Stimulated activated naive CD8-positive, alpha-beta T cell treated with anti-CD3 and anti-CD28 coated beads, Interleukin-15, Interleukin-2, amounts not matched to agents 100 U/mL and 50 U/mL, for 24 hours (primary cell): ENCODE data around the gene RPL10.

Source experiments
- ATAC-seq: fragments of 150-1000 bp; cut with Tn5 transposase; one replicate; pipeline ENCODE4 v1.10.0; 2021
- DNase-seq: peaks from one replicate; pipeline ENCODE4 v3.0.0; 2021

The RPL10 gene

DNA sequence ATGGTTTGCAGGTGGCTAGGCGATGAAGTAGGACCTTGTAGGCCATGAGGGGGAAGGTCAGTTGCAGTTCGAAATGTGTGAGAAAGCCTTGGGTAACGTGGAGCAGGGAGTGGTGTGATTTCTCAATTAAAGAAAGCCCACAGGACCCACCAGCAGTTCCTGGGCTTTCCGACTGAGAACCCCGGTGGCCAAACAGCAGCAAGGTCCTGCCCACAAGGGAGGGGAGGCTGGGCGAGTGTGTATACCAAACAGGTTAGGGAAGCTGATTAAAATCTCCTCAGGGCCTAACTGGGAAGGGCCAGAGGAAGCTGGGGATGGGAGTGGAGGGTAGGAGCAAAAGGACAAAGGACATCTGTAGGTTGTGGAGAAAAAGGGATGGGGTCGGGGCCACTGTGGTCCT is 32.7 kb downstream of the RPL10 start:
- no peak for ATAC-seq
- DNase-seq = no peak

DNA sequence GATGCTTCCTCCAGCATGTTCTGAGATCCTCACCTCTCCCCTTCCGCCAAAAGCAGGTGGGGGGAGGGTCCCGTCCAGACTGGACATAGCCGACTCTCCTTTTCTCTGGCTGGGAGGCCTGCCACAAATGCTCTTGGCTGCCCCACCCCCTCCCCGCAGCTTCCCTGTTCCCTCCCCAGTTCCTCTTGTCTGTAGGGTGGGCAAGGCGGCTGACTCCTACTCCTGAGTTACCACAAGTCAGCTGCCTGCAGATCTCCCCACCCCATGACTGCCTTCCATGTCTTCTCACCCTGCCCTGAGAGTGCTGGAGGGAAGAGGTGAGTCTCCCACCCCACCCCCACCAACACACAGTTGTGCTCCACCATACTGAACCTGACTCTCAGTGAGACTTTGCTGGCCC is 33.2 kb downstream of the RPL10 start:
- ATAC-seq (no peak), DNase-seq (no peak)

DNA sequence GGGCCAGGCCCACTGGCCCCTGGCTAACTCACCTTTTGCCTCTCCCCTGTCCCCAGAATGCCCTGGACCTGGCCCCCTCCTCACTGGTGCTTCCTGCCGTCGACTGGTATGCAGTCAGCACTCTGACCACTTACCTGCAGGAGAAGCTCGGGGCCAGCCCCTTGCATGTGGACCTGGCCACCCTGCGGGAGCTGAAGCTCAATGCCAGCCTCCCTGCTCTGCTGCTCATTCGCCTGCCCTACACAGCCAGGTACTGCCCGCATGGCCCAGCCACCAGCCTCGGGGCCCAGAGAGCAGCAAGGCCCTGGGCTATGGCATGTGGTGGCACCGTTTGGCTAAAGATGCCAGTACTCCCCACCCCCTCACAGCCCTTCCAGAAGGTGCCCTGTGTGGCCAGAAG is 34.0 kb downstream of the RPL10 start:
- no peak for DNase-seq
- no peak for ATAC-seq

DNA sequence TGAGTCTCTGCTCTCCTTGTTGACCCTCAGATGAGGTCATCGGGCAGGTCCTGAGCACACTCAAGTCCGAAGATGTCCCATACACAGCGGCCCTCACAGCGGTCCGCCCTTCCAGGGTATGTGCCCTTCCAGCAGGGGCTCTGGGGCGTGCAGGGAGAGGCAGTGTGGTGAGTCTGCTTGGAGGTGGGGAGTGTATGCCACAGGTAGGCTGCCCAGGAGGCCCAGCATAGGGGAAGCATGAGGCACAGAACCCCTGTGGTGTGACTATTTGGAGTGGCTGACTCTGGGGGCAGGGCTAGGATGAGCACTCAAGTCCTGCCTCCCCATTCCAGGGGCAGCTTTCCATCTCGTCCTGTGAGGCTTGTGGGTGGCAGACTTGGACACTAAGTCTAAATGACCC is 35.4 kb downstream of the RPL10 start:
- ATAC-seq (no peak), DNase-seq (no peak)

DNA sequence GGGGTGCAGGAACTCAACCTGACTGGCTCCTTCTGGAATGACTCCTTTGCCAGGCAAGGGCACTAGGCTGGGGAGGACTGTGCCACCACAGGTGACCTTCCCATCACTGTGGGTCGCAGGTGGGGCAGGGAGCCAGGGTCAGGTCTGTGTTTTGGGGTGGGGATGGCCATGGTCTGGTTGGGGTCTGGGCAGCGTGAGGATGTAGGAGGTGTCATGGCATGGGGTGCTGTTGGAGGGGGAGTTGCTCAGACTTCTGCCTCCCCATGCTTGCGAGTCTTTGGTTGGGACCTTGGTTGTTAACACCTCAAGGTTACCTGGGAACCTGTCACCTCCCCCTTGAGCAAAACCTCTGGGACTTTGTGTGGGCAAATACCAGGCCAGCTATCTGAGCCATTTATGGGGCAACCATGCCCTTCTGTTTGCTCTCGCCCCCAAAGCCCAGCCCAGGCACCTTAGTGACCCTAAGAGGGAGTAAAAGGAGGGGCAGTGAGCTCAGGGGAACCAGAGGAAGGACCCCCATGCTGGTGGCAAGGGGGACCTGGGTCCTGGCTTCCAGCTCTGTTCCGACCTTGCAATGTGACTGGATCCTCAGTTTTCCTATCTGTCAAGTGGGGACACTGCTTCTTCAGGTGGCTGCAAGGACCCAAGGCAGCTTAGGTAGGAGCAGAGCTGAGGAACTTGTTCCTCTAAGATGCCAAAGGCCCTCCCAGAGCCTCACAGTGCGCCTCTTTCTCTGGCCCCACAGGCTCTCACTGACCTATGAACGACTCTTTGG is 36.4 kb downstream of the RPL10 start:
- ATAC-seq (no peak), DNase-seq (no peak)

DNA sequence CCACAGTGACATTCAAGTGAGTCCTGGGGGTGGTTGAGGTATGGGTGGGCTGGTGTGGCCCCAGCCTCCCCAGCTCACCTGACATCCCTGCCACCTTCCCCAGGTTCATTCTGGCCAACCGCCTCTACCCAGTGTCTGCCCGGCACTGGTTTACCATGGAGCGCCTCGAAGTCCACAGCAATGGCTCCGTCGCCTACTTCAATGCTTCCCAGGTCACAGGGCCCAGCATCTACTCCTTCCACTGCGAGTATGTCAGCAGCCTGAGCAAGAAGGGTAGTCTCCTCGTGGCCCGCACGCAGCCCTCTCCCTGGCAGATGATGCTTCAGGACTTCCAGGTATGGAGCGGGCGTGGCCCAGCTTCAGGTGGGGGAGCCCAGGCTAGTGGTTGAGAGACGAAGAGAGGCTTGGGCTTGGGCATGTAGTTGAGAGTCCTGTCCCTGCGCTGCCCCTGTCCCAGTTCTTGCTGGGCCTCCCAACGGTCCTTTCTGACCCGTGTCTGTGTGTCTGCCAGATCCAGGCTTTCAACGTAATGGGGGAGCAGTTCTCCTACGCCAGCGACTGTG is 37.1 kb downstream of the RPL10 start:
- DNase-seq (no peak), ATAC-seq (no peak)

DNA sequence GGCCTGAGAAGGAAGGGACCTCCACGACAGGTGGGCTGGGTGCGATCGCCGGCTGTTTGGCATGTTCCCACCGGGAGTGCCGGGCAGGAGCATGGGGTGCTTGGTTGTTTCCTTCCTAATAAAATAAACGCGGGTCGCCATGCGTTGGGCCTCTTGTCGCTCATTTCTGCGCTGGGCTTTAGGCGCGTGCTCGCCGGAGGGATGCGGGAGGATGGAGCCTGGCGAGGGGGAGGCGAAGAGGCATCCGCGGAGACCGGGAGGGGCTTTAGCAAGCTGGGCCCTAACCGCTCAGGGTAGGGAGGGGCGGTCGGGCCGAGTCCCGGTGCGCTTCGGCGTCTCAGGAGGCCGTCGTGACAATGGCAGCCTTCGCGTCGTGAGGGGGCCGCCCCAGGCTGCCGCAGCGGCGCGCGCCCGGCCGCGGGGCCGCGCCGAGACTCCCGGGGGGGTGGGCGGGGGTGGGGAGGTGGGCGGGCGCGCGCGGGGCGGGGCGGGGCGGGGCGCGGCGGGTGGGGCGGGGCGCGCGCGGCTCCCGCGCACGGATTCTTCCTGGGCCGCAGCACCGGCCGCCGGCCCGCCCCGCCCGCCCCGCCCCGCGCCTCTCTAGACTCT is 38.3 kb downstream of the RPL10 start:
- ATAC-seq (peak; percentile 58), DNase-seq (peak; percentile 51)

DNA sequence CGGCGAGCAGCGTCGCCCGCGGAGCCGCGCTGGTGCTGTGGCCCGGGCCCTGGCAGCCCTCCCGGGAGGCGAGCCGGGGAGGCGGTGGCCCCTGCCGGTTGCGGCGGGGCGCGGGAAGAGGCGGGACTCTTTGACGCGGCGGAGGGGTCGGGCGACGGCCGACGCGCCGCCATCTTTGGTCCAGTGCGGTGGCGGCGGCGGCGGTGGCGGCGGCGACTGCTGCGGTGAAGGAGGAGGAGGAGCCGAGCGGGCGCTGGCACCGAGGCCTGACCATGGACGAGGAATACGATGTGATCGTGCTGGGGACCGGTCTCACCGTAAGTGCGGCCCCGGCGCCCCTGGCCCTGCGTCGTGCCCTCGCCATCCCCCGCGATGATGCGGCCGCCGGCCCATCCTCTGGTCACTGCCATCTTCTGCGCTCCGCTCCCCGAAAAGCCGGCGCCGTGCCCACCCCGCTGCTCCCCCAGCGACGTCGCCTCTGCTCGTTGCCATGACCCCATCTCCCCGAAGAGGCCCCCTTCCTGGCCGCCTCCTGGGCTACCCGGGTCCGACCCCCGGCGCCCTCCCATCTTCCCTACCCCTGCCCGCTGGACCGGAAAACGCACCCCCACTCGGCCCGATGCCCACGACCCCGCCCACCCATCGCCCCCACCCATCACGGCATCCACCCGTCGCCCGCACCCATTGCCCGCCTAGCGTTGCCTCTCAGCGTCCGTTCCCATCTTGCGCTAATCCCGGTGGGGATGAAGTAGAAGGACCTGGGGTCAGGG is 39.0 kb downstream of the RPL10 start, which contains the start of gene GDI1:
TSS of gene GDI1 (plus strand) at position 172 of the 770 bp plus-strand sequence. CDS start at position 273, 101 bp downstream.
- DNase-seq (peak; percentile 64), ATAC-seq (peak; percentile 39)

DNA sequence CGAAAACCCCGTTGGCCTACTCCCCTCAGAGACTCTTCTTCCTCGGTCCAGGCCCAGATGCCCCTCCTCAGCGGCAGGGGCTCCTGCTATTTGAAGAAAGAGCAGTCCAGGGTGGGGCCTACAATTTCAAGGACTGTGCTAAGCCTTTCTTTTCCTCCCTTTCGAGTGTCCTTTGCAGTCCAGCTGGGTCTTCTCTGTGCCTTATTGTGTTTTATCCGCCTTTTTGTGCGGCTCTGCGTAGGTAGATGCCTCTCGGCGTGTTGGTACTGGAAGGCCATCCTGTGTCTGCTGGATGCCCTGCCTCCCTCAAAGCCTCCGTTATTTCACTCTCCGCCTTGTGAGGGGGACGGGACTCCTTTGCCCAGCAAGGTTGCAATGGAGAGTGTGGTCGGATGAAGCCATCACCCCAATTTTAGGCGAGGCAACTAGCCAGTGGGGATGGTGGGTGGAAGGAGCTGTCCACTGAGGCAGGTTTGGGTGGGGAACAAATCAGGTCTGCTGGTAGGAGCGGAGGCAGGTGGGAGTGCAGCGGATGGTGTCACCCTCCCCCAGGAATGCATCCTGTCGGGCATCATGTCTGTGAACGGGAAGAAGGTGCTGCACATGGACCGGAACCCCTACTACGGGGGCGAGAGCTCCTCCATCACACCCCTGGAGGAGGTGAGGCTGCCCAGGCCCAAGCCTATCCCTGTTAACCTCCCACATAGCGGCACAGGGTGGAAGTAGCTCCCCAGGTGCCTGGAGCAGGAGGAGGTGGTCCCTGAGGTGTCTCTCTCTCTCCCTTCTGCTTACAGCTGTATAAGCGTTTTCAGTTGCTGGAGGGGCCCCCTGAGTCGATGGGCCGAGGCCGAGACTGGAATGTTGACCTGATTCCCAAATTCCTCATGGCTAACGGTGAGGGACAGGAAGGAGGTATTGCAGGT is 40.1 kb downstream of the RPL10 start:
- DNase-seq (no peak), ATAC-seq (no peak)

DNA sequence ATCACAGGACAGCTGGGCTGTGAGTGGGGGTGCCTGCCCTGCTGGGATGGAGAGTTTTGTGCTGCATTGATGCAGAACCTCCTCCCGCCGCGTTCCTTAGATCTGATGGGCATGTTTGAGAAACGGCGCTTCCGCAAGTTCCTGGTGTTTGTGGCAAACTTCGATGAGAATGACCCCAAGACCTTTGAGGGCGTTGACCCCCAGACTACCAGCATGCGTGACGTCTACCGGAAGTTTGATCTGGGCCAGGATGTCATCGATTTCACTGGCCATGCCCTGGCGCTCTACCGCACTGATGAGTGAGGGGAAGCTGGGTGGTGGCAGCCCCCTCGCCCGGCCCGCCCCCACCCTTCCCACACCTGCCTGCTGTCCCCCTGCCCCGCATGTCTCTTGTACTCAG is 41.7 kb downstream of the RPL10 start:
- DNase-seq (no peak), ATAC-seq (no peak)

DNA sequence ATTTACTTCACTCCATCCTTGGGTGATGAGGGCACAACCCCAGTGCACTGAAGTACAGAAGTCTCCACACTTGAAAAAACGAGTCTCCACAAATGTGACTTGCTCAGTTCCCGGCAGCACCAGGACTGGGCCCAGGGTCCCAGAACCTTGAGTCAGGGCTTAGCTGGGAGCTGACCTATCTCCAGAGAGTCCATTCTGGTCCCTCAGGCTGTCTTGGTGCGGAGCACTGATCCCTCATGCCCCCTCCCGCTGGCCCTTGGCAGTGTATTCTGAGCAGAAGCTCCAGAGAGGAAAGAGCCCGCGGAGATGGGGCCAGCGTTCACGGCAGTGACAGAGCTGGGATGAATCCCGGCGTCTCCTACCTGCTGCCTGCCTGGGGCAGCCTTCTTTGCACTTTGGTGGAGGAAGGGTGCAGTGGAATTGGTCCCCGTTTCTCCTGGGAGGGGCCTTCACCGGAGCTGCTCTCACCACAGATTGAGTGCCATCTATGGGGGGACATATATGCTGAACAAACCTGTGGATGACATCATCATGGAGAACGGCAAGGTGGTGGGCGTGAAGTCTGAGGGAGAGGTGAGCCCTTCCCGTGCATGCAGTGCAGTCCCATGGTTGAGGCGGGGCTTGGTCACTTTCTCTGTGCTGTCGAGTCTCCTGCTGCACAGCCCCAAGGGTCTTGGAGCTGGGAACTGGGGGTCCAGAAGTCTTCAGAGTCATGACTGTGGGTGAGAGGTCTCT is 42.6 kb downstream of the RPL10 start:
- ATAC-seq = no peak
- DNase-seq = no peak

DNA sequence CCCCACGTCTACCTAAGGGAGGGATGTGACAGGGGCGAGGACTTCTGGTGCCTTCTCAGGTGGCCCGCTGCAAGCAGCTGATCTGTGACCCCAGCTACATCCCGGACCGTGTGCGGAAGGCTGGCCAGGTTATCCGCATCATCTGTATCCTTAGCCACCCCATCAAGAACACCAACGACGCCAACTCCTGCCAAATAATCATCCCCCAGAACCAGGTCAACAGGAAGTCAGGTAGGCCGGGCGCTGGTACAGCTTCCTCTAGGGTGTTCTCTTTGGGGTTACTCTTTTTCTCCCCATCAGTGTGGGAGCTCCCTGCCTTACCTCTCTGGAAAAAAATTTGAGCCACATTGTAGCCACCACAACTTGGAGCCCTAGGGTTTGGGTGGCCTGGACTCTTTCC is 43.4 kb downstream of the RPL10 start:
- ATAC-seq = no peak

DNA sequence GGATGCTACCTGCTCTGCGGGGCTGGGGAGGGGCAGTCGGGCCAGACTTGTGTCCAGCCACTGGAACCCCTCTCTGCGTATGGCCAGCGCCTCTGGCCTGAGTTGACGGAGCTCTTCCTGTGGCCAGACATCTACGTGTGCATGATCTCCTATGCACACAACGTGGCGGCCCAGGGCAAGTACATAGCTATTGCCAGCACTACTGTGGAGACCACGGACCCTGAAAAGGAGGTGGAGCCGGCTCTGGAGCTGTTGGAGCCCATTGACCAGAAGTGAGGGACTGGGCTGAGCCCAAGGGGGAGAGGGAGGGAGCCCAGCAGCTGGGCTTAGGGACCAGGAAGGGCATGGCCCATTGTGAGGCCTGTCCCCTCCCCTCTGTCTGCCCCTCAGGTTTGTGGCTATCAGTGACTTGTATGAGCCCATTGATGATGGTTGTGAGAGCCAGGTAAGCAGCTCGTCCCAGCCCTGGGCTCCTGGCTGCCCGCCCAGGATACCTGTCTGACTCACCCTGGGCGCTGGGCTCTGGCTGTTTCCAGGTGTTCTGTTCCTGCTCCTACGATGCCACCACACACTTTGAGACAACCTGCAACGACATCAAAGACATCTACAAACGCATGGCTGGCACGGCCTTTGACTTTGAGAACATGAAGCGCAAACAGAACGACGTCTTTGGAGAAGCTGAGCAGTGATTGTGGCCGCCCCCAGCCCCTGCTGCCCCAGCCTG is 44.0 kb downstream of the RPL10 start:
- DNase-seq (no peak), ATAC-seq (no peak)

More for the DNA sequence above, 43.4 kb downstream of the RPL10 start:
- no peak for DNase-seq

DNA sequence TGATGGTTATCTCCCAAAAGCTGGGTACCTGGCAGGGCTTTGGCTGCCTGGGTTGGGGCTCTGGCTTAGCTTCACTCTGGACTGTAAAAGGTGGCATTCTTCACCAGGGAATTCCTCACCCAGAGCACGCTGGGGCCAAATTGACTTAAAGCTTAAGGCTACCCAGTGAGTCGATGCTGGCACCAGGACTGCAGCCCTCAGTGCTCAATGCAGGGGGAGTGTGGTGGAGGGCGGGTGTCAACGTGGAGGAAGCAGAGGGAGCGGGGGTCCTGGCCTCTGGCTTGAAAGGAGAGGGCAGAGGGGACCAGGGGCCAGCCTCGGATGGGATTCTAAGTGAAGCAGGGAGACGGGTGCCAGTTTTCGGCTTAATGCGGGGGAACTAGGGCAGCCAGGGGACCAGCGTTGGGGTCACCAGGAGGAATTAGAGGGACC is 45.3 kb downstream of the RPL10 start:
- DNase-seq (no peak), ATAC-seq (no peak)

DNA sequence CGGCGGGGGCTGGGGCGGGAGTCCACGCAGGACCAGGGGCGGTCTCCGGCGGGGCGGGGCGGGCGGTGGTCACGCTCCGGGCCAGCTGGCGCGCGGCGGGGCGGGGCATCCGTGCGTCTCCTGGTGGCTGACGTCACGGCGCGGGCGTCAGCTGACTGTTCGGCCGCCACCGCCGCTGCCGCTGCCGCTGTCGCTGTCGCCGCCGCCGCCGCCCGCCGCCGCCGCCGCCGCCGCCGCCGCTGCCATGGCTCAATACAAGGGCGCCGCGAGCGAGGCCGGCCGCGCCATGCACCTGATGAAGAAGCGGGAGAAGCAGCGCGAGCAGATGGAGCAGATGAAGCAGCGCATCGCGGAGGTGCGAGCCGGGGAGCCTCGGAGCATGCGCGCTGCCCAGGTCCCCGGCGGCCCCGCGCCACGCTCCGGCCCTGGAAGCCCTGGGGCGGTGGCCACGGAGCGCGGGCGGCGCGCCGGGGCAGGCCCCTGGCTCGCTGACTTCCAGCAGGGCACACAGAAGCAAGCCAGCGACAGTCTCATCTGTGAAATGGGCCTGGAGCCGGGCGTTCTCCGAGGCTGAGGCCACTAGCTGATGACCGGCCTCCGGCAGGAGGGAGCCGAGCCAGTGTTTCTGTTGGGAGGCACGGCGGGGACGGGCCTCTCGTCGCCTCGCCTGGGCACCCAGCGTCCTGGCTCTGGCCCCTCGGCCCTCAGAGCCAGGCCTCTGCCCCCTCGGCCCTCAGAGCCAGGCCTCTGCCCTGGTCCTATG is 46.0 kb downstream of the RPL10 start, which contains the start of gene FAM50A:
TSS of gene FAM50A (plus strand) at position 150 of the 763 bp plus-strand sequence. CDS start at position 245, 95 bp downstream.
- DNase-seq = peak; percentile 81
- peak; percentile 80 for ATAC-seq

DNA sequence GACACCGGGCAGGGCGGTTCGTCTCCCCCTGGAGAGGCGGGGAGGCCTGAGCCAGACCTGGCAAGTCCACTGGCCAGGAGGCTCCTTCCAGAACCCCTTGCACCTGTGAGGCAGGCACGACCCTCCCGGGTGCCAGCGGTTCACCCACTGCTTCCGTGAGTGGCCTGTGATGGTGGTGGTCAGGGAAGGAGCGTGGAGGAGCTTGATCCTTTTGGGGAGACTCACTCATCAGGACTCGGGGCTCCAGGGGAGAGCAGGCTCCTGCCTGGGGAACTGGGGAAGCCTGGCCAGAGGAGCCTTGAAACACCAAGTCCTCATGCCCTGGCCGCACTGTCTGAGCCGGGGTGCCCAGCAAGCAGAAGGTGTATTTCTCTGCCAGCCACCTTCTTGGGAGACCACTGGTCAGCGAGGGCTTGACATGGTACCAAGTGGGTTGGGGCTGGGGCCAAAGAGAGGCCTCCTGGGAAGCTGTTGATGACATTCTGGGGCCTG is 46.6 kb downstream of the RPL10 start:
- ATAC-seq (no peak), DNase-seq (no peak)

DNA sequence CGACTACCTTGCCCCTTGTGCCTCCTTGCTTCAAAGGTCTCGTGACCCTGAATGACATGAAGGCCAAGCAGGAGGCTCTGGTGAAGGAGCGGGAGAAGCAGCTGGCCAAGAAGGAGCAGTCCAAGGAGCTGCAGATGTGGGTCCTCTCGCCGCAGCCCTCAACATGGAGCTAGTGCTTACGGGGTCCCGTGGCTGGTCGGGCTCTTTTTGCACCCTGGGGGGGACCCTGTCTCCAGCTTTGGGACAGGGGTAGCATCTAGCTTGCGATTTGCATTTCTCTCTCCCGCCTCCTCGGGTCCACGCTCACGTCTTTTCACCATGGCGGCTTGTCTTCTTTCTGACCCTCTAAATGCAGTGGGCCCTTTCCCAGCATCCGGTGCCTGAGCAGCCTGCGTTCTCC is 47.6 kb downstream of the RPL10 start:
- ATAC-seq (no peak), DNase-seq (no peak)

DNA sequence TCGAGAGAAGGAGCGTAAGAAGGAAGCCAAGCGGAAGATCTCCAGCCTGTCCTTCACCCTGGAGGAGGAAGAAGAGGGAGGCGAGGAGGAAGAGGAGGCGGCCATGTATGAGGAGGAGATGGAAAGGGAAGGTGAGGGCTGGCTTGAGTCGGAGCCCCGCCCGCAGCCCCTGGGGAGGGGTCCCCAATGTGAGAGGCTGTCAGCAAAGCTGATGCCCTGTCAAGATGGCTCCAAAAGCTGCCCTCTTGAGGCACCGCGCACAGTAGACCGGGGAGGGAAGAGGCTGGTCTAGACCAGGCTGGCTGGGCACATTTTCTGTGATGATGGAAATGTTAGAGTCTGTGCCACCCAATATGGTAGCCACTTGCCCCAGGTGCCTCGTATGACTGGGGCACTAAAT is 48.3 kb downstream of the RPL10 start:
- no peak for ATAC-seq
- DNase-seq = no peak

DNA sequence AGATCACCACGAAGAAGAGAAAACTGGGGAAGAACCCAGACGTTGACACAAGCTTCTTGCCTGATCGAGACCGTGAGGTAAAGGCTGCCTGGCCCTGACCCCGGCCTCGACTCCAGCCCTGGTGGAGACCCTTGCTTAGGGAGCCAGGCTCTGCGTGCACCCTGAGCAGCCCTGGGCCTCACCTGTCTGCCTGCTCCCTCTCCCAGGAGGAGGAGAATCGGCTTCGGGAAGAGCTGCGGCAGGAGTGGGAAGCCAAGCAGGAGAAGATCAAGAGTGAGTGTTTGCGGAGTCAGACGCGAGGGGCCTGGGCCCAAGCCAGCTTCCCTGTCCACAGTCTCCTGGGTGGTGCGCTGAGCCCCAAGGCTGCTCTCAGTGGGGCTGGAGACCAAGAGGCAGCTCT is 50.3 kb downstream of the RPL10 start:
- ATAC-seq = no peak

More for the DNA sequence above, 50.3 kb downstream of the RPL10 start:
- no peak for DNase-seq
